Uterus (tissue), 2 donors: ENCODE measurements around the gene ZRANB2.

Experiments
- POLR2A ChIP-seq, 2 donors: fragments of 450-650 bp; IDR thresholded peaks; one replicate each; pipeline ENCODE4 v1.6.1; 2016; ENCODE audit warnings: antibody characterized with exemption in 2 of 2, mild to moderate bottlenecking in 1 of 2, moderate library complexity in 1 of 2
- TF ChIP-seq, protein P1 (sequence below), 4 experiments: fragments of 200-600 bp in 2 of 4; fragments of 450-650 bp in 2 of 4; sonication (generic) in 2 of 4; IDR thresholded peaks; one replicate each; pipeline ENCODE4 v1.5.1; 2016 to 2019; ENCODE audit warnings: antibody characterized with exemption in 4 of 4, mild to moderate bottlenecking in 2 of 4, moderate library complexity in 1 of 4

DNA sequence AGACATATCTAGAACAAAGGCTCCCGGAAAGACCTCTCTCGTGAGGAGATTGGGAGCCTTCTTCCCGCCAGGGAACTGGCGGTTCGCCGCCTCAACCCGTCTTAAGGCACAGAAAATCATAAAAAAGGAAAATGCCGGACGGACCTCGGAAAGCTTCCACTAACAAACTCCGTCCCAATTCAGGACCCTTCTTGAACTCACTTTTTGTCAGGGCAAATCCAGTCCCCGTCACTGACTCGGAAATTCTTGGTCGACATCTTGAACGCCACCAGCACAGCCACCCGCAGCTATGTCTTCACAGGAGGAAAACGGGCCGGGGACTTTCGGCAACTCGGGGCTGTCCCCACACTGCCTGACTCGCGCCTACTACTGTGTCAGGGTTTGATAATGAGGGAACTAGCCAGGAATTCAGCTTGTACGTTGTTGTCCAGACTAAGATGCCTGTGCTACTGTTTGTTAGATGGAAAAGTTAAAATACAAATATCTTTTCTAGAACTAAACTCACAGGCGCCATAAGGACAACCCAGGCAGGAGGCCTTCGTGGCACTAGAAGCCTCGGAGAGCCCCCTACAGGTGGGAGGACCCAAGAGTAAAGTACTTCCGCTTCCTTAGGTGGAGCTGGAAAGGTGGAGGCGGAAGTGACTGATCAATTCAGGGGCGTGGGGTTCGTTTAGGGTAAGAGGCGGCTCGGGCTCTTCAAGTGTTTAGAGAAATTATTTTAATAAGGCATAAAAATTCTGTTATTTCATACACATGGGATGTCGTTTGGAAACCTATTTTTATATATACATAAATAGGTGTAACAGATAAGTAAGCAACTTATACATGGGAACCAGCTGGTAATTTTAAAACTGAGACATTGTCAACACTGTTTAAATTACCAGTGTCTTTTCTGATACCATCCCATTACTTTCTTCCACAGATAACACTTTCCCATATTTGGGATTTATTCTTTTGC lies at the start of gene ZRANB2:
- TF ChIP-seq, protein P1, sequence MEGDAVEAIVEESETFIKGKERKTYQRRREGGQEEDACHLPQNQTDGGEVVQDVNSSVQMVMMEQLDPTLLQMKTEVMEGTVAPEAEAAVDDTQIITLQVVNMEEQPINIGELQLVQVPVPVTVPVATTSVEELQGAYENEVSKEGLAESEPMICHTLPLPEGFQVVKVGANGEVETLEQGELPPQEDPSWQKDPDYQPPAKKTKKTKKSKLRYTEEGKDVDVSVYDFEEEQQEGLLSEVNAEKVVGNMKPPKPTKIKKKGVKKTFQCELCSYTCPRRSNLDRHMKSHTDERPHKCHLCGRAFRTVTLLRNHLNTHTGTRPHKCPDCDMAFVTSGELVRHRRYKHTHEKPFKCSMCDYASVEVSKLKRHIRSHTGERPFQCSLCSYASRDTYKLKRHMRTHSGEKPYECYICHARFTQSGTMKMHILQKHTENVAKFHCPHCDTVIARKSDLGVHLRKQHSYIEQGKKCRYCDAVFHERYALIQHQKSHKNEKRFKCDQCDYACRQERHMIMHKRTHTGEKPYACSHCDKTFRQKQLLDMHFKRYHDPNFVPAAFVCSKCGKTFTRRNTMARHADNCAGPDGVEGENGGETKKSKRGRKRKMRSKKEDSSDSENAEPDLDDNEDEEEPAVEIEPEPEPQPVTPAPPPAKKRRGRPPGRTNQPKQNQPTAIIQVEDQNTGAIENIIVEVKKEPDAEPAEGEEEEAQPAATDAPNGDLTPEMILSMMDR (IDR thresholded peaks at IDR 0.05): peak; percentile 66 to 80 (median 72)
- peak; percentile 52 to 56 for TF ChIP-seq POLR2A (IDR thresholded peaks at IDR 0.05)
